HFF-Myc (cell line): ENCODE measurements around the gene CHRNA1.

Experiments used
- DNase-seq: peaks from one replicate; pipeline ENCODE4 v3.0.0-alpha.2; 2011; ENCODE audit warnings: low read depth; ENCODE audit errors: extremely low read depth
- H3K4me3 ChIP-seq: replicated peaks from 2 replicates; pipeline ENCODE4 v1.5.1; 2011; ENCODE audit warnings: low read depth, mild to moderate bottlenecking, control low read depth, low read length
- TF ChIP-seq, protein P1 (sequence below): IDR thresholded peaks from 2 replicates; pipeline ENCODE4 v1.5.1; 2012; ENCODE audit warnings: mild to moderate bottlenecking, low read depth, low read length, control low read depth; ENCODE audit errors: missing control alignments

The CHRNA1 gene

DNA sequence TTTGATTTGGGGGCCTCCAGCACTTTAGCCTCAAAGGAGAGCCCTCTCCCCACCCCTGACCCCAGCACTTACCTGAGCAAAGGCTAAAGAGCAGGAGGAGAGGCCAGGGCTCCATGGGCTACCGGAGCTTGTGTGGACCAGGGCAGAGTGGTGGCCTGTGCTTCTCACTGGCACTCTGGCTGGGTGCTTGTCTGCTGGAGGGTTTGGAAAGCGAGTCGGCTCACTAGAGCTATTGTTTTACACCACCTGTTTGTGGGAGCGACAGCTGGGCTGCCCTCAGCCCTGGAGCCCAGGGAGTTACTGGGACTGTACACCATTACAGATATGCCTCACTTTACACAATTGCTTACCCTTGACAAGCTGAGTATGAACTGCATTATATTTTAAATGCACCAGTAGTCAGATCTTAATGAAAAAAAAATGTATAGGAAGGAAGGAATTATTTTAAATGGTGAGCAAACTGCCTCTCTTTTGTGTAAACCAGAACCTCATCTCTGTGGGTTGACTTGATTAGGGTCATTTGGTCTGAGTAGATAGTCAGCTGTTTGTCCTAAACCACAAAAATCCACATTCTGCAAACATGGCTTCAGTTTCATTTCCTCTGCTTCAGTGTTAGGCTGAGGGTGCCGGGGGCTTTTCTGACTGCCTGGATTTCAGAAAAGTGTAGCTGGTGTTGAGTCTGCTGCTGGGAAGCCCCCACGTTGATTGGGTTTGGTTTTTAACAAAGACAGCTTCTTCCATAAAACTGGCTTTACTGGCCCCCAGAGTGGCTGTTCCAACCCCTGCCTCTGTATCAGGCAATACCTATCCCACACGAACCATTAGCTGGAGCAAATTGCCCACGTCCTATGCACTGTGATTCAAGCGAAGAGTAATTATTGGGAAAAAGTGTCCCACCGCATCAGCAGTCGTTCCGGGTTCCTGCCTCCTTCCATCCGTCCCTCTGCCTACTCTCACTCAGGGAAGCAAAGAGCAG is at the start of gene CHRNA1:
Gene CHRNA1, minus strand, starts transcription at position 193 of the 976 bp plus-strand sequence. Its CDS starts 78 bp downstream, at position 115.
- H3K4me3 ChIP-seq = no peak within 1 kb of the TSS
- DNase-seq = no peak
- TF ChIP-seq, protein P1, sequence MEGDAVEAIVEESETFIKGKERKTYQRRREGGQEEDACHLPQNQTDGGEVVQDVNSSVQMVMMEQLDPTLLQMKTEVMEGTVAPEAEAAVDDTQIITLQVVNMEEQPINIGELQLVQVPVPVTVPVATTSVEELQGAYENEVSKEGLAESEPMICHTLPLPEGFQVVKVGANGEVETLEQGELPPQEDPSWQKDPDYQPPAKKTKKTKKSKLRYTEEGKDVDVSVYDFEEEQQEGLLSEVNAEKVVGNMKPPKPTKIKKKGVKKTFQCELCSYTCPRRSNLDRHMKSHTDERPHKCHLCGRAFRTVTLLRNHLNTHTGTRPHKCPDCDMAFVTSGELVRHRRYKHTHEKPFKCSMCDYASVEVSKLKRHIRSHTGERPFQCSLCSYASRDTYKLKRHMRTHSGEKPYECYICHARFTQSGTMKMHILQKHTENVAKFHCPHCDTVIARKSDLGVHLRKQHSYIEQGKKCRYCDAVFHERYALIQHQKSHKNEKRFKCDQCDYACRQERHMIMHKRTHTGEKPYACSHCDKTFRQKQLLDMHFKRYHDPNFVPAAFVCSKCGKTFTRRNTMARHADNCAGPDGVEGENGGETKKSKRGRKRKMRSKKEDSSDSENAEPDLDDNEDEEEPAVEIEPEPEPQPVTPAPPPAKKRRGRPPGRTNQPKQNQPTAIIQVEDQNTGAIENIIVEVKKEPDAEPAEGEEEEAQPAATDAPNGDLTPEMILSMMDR = no peak

DNA sequence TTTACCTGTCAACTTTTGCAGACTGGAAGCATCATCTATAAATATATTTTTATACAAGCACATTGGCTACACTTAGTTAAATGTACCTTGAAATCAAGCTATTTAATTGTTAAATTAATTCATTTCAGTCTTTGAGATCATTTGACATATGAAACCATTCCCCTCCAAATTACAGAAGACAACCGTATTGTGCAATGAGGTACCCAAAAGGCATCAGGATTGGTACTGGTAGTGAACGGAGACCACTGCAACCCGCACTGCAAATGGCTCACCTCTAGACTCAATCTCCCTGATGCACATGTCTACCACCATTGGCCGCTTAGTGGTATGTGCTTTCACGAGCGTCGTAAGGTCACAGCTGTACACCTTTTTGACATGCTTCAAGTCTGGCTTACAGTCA is 47.8 kb upstream of the CHRNA1 start:
- H3K4me3 ChIP-seq = no peak overlapping the region
- no peak for DNase-seq
- TF ChIP-seq, protein P1 = no peak

DNA sequence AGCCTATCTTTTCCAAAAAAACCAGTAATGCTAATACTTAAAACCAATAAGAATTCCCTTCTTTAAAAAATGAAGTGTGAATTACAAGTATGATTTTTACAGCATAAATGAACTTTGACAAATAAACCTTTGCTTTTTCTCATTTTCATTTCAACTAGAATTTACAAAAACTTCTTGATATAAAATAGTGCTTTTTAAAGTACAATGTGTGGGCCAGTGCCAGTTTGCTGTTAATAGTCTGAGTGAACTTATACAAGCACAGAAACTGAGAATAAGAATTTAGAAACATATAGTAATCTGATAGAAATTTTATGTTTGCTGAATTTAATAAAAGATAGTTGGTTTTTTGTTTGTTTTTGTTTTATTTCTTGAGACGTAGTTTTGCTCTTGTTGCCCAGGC is 43.7 kb upstream of the CHRNA1 start:
- no peak for DNase-seq
- TF ChIP-seq, protein P1 = no peak
- no peak overlapping the region for H3K4me3 ChIP-seq

DNA sequence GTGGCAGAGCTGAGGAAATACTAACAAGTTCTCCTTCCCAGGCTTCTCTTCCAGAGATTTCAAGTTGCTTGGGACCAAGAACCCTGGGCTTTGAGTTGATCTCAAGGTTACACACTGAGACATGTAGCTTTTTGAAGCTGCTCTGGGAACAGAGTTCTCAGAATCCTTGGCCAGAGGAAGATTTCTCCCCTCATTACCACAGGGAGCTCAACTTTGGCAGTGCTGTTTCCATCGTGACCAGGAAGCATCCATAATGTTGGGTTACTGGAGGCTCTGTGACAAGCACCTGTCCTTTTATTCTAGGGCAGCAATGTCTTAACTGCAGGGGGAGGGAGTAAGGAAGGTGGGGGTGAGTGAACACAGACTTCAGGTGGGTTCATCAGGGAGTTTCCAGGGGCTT is 41.5 kb upstream of the CHRNA1 start:
- no peak overlapping the region for H3K4me3 ChIP-seq
- TF ChIP-seq, protein P1 = no peak
- no peak for DNase-seq

DNA sequence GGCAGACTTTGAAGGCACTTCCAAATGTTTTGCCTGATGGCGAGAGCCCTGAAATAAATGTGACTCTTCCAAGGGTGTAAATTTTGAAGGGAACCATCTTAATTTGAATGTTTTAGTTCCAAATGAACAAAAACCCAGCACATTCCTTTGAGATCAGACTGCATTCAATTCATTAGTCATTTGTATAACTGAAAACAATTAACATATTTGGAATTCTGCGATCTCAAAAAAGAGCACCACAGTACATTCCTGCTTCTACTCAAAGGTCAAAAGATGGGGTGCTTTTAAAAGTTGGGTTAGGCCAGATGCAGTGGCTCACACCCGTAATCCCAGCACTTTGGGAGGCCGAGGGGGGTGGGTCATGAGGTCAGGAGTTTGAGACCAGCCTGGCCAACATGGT is 38.2 kb upstream of the CHRNA1 start:
- no peak overlapping the region for H3K4me3 ChIP-seq
- DNase-seq = no peak
- TF ChIP-seq, protein P1 = no peak

DNA sequence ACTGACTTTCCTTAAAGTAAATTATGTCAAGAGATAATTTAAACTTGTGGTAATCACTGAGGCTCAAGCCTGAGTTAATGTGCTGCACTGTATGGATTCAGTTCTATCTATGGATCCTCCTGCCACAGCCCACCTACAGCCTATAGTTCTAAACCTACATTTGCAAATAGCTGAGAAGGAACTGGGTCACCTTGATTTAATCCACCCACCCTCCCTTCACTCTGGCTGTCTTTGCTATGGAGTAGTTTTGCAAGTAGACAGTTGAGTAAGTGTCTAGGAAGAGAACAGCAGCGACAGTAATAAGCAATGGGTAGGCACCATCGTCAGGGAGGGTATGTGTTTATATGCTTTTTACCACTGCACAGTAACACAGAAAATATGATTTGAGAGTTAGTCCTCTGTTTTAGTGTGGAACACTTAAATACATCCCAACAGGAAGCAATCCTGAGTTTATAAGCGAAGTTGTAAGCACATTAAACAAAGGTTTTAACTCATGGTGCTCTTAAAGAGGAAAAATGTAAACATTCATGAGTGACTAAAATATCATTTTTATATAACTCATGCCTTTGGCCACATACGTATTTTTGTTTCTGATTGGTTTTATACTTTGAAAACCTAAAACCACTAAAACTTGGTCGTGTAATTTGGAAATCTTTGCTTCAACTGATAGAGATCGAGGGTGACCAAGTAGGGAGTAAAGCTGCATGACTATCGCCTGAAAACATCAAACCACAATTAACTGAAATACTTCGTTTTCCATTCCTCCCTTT is 36.3 kb upstream of the CHRNA1 start:
- no peak overlapping the region for H3K4me3 ChIP-seq
- TF ChIP-seq, protein P1 = no peak
- no peak for DNase-seq
